ENCODE measurements around the gene PTPN1.
"Not testable (repeated sequence)": the region's sequence is repeated elsewhere in the genome, so short reads cannot be mapped to it uniquely, and the experiment has no call there.

The PTPN1 gene

DNA sequence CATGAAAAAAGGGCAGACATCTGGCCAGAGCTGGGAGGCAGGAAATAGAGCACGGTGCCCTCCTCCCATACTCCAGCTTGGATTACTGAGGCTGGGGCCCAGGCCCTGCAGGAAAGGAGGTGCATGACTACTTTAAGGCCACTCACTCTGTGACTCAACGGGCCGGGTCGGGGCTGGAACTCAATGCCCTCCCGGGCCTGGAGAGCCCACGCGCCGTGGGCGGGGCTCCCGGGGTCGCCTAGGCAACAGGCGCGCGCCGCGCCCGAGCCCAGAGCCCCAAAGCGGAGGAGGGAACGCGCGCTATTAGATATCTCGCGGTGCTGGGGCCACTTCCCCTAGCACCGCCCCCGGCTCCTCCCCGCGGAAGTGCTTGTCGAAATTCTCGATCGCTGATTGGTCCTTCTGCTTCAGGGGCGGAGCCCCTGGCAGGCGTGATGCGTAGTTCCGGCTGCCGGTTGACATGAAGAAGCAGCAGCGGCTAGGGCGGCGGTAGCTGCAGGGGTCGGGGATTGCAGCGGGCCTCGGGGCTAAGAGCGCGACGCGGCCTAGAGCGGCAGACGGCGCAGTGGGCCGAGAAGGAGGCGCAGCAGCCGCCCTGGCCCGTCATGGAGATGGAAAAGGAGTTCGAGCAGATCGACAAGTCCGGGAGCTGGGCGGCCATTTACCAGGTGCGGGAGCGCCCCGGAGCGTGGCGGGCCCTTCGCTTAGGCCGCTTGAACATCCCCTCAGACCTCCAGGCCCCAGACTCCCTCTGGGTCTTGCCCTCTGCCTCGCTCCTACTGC, at the start of gene PTPN1:
Gene PTPN1, plus strand, starts transcription at position 461 of the 783 bp plus-strand sequence. Its CDS starts 145 bp downstream, at position 606.
- peak; percentile 97 for DNase-seq

DNA sequence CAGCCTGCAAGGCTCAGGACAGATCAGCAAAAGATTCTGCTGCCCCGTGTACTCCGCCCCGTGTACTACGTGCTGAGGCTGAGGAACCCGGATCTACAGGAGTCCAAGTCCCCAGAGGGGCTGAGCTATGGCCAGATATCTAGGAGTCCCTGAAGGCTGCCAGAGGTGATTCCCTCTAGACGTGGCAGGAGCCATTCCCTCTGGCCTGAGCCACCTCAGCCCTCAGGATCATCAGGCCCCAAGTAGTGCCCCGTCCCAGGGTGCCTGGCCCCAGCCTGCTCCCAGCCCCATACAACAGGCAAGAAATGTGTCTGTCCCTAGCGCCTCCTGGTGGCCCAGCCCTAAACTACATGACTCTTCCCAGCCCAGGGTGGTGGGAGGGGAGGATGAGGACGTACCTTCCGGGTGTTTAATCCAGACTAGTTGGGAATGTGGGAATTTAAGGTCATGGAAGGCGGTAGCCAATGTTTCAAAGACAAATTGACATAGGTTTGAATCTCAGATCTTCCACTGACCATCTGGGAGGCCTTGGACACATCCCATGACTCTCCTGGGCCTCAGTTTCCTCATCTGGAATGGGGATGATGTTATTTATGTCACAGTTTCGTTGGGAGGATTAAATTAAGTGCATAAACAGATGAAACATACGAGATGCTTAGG, 49.4 kb upstream of the PTPN1 start:
- peak; percentile 97 for DNase-seq

DNA sequence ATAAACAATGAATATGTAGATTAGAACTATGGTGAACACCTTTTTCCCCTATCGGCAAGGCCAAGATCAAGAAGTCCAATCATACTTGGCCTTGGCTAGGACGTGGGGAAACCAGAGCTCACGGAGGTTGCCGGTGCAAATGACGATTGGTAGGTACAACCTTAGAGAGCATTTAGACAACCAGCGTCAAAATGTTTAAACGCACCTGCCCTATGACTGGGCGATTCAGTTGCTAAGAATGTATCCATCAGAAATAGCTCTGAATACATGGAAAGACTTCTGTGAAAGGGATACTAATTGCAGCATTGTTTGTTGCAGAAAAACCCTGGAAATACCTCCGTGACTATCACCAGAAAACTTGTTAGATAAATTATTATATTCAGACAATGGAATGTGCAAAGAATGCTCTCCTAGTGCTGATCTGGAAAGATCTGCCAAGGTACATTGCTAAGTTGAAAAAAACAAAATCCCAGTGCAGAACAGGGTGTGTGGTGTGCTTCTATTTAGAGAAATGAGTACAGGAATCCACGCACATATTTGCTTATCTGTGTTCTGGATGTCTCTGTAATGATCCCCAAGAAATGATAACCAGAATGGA, 48.0 kb upstream of the PTPN1 start:
- DNase-seq = no peak

DNA sequence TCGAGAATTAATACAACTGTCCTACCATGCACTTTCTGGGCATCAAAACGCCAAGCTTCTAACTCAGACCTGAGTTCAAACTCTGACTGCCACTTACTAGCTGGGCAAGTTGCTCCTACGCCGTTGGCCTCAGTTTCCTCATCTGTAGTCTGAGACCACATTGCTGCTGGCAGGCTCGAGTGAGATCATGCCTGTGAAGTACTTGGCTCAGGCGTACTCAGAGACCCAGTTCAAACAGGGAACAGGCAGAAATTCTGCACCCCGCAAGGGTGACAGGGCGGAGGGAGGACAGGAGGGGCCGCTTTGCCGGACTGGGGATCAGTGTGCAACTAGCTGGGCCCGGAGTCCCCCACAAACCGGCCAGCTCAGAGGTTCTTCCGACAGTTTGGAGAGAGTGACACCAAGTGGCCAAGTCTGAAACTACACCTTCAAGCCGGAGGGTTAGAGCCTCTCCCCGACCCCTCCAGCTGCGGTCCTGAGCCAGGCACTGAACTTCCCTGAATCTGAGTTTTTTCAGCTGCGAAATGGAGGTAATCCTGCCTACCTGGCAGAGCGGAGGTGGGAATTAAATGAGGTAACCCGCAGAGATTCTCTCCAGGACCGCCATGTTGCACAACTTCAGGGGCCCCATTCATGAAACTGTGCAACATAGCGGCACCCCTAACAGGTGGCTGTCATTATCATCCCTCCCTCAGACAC, 46.0 kb upstream of the PTPN1 start:
- peak; percentile 81 for DNase-seq

DNA sequence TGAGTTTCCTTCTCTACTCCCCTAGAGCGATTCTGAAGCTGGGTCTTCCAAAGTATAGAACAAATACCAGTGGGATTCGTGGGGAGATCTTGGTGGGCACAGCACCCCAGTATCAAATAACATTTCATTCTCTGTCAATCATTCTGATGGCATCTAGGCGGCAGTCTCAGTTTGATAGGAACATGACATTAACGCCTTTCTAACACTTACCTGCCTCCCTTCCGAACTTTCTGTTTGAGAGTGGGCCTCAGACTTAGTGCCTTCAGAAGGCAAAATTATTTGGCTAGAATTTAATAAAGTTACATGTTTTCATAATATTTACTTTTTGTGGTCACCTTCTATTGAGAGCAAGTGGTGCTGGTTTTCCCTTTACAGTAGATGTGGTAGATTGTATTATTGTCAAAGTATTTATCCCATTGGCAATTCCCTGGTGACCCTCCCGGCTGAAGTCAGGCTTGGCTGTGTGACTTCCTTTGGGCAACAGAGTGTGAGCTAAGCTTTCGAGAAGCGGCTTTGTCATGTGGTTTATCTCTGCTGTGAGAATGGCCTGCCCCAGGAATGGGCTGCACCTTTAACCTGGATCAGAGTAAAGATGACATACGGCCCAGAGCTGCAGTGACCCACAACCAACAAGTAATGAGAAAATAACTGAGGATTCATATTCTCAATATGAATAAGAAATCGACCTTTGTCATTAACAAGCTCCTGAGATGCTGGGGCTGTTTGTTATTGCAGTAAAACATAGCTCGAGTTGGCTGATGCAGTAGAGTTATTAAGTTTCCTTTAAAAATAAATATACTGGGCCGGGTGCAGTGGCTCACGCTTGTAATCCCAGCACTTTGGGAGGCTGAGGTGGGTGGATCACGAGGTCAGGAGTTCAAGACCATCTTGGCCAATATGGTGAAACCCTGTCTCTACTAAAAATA, 45.2 kb upstream of the PTPN1 start:
- no peak for DNase-seq

DNA sequence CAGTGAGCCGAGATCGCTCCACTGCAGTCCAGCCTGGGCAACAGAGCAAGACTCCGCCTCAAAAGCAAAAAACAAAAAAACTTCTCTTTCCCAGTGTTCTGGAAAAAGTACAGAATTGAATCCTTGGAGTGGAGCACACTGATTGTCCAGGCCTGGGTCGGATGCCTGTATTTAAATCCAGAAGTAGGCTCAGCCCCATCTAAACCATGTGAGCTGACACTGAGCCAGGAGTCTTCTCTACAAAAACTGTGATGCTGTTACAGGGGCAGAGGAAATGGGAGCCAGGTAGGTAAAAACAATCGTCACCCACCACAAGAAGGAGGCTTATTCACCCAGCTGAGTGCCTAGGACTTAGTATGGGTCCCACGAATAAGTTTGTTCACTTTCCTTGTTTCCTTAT, 43.0 kb upstream of the PTPN1 start:
- DNase-seq = no peak

DNA sequence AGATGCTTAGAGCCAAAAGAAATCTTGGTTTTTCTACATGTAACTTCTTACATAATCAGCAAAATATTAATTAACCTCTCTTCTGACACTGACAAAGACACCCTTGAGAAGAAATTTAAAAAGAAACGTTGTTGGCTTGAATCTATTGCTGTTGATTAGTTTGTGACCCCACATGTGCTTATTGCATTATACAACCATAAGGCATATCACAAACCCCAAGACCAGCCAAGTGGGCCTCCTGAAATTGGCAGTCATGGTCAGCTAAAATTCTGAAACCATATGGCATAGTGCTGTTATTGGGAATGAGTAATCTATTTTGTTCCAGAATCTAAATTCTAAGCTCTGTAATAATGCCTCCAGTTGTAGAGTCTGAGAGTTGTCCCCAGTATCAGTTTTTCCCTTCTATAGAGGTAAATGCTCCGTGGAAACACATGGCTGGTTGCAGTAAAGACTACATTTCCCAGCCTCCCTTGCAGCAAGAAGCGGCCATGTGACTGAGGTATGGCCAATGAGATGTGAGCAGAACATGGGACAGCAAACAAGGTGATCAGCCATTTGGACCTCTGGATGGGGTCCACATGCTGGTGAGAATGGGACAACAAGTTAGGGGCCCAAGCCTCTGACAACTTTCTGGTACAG, 42.3 kb upstream of the PTPN1 start:
- DNase-seq = no peak

DNA sequence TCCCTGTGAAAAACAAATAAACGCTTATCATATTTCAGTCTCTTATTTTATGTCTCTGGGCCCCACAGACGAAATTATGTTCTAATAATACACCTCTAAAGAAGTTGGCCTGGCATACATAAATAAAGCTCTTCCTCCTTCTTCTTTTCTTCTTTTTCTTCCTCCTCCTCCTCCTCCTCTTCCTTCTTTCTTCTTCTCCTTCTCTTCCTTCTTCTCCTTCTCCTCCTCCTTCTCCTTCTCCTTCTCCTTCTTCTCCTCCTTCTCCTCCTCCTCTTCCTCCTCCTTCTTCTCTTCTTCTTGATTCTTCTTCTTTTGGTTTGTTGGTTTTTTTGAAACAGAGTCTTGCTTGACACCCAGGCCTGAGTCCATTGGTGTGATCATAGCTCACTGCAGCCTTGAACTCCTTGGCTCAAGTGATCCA, 41.8 kb upstream of the PTPN1 start:
- DNase-seq = no peak

DNA sequence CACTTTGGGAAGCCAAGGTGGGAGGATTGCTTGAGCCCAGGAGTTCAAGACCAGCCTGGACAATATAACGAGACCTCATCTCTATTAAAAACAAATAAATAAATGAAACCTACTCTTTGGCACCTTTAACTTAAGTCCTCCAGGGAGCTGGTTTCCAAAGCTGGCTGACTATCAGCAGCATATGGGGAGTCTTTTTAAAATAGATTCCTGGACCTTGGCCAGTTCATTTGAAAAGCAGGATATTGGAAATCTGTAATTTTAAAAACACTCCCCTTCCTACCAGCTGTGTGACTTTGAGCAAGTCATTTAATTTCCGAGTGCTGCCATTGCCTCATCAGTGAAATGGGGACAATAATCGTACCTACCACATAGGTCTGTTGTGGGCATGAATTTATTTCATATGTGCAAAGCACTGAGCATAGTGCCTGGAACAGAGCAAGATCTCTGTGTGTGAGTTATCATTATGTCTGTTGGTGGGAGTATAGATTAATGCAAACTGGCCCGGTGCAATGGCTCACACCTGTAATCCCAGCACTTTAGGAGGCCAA, 40.9 kb upstream of the PTPN1 start:
- DNase-seq = no peak

DNA sequence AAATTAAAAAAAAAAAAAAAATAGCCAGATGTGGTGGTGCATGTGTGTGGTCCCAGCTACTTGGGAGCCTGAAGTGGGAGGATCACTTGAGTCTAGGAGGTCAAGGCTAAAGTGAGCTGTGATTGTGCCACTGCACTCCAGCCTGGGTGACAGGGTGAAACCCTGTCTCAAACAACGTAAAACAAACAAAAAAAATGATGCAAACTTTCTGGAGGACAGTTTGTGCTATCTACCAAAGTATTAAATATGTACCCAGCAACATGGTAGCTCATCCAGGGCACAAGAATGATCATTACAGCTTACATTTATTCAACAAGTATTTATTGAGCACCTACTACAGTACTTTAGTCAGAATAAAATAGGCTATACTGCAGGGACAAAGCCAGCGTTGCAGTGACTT, 40.4 kb upstream of the PTPN1 start:
- no peak for DNase-seq

DNA sequence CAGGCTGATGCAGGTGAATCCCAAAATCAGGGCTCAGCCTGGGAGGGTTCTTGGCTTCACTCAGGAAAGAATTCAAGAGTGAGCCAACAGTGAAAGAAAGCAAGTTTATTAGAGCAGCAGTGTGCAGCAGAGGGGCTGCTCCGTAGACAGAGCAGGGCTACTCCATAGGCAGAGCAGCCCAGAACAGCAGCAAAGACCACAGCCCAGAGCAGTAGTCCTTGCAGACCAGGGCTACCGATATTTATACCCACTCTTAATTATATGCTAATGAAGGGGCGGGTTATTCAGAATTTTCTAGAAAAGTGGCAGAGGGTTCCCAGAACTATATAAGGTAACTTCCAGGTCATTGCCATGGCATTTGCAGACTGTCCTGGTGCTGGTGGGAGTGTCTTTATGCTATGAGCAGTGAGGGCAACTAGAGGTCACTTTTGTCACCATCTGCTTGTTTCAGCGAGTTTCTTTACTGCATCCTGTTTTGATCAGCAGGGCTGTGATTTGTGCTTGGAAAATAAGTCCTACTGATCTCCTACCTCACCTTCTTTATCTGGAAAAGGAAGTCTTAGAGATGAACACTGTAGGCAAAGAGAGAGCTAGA, 39.8 kb upstream of the PTPN1 start:
- DNase-seq = no peak

DNA sequence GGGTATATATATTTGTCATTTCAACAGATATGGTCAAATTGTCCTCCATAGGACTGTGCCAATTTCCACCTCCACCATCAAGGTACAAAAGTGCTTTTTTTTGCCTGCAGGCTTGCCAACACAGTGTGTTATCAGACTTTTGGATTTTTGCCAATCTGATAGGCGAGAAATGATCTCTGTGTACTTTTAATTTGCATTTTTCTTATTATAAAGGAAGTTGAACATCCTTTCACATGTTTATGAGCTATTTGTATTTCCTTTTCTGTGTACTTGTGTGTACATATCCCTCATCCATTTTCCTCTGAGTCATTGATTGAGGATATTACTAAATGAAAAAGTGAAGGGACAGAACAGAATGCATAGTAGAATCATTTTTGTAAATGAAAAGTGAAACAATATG, 39.0 kb upstream of the PTPN1 start:
- DNase-seq = no peak

DNA sequence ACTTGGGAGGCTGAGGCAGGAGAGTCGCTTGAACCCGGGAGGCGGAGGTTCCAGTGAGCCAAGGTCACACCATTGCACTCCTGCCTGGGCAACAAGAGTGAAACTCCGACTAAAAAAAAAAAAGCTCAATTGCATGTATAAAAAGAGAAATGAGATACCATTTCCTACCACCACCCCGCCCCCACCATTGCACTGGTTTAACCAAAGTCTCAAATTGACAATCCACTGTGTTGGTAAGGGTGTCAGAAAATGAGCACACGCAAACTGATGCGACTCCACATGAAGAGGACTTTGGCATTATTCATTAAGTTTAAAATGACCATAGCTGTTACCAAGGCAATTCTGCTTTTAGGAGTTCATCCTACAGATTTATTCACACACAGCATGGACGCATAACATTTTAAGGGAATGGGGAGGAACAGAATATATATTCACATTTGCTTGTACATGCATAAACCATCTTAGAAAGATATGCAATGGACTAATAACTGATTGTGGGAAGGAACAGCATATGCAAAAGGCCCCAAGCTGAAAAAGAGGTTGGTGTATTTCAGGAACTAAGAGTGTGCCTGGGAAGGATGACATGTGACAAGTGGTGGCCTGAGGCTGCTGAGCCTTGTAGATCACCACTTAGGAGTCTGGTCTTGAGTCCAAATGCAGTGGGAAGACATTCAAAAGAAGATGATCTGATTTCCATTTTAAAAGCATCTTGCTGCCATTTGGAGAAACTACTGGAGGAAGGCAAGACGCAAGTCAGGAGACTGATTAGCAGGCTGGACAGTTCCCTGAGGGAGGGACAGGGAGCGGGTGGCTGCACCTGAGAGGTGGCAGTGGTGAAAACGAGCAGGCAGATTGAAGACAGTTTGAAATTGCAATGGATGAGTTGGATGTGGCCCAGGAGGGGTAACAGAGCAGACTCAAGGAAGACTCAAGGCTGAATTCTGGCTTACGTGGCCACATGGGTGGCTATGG, 37.2 kb upstream of the PTPN1 start:
- no peak for DNase-seq

DNA sequence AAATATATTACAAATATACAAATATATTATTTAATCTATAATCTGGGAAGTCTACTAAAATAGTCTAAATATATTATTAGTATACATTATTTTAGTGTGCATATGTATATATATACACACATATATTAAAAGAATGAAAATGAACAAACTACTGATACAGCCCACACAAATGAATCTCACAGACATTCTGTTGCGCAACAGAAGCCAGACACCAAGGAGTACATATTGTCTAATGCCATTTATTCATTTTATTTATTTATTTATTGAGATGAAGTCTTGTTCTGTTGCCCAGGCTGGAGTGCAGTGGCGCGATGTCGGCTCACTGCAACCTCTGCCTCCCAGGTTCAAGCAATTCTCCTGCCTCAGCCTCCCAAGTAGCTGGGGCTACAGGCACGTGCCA, 35.8 kb upstream of the PTPN1 start:
- not testable (repeated sequence) for DNase-seq

DNA sequence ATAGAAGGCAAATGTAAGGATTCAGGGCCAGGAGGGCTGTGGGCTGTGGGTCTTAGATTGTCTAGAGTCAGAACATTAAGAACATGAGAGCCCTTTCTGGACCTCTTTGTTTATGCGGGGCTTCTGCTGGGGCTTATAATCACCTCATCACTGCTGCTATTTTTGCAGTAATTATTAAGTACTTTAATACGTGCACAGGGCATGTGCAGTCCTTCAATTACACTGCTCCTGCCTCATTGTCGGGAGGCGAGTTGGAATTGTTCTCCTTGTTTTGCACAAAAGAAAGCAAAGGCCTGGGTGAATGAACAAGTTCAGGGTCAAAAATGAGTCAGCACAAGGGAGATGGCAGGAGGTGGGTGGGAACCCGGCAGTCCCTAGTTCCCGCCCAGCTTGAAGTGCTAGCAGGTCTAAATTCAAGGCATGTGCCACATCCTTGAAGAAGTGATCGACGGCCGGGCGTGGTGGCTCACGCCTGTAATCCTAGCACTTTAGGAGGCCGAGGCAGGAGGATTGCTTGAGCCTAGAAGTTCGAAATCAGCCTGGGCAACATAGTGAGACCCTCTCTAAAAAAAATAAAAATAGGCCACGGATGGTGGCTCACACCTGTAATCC, 34.4 kb upstream of the PTPN1 start:
- DNase-seq = no peak

DNA sequence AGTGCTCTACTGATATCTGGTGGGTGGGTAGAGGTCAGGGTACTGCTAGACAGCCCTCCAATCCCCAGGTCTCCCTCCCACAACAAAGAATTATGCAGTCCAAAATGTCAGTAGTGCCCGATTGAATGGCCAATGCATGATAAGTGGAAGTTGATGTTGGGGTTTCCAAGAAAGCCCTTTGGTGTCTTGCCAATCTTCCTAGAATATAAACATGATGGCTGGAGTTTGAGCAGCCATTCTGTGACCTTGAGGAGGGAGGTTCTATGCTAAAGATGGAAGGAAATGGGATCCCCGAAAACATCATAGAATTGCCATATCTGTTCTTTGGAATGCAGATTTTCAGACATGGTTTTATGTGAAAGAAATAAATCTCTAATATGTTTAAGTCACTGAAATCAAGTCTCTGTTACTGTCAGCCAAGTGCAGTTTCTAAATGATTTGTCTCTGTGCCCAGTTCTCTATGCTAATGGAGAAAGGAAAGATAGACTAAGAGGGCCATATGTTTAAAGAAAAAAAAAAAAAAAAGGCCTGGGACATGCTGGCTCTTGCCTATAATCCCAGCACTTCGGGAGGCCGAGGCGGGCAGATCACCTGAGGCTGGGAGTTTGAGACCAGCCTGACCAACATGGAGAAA, 32.8 kb upstream of the PTPN1 start:
- no peak for DNase-seq

DNA sequence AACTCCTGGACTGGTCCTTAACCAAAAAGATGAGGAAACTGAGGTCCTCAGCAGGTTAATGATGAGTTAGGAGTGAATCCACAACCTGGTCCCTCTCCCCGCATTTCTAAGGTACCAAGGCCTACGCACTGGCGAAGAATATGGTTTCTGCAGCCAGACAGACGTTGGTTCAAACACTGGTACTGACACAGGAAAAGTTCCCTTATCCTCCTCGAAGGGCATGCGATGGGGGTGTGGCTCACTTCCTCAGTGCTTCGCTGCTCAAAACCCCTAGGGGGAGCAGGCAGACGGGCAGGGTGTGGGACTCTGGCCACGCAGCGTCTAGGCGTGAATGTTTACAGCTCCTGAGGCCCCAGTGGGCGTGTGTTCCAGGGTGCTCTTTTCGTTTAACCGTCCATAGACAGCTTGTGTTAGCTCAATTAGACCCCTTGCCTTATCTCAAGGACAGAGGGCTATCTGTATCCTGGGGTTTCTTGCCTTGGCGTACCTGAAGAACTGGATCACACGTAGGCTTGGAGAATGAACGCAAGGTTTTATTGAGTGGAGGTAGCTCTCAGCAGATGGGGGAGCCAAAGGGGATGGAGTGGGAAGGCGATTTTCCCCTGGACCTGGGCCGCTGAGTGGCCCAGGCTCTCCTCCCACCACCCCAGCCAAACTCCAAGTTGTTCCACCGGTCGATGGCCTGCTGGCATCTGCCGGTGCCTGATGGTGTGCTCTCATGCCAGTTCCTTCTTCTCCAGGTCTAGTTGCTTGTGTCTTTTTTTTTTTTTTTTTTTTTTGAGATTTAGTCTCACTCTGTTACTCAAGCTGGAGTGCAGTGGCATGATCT, 31.8 kb upstream of the PTPN1 start:
- peak; percentile 85 for DNase-seq

DNA sequence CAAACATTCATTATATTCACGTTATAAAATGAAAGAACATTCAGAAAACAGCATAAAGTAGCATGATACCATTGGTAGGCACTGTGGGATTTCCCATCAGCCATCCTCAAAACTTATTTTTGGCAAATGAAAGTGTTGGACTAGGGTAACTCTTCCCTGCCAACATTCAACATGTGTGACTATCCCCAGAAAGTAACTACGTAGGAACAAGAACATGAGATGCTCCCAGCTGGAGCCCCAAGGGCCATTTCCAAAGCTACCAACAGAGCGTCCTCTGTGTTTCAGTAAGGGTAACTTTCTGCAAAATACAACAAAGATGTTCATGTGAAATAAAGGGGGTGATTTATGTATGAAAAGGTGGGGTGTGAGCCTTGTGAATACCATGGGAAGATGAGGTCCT, 28.4 kb upstream of the PTPN1 start:
- no peak for DNase-seq
